NCI-H2029 (cell line): ENCODE results near the gene RCE1.

Source experiments
- DNase-seq: peaks from one replicate; lab custom pipeline; 2025; lab: John Stamatoyannopoulos, UW

The RCE1 gene

DNA sequence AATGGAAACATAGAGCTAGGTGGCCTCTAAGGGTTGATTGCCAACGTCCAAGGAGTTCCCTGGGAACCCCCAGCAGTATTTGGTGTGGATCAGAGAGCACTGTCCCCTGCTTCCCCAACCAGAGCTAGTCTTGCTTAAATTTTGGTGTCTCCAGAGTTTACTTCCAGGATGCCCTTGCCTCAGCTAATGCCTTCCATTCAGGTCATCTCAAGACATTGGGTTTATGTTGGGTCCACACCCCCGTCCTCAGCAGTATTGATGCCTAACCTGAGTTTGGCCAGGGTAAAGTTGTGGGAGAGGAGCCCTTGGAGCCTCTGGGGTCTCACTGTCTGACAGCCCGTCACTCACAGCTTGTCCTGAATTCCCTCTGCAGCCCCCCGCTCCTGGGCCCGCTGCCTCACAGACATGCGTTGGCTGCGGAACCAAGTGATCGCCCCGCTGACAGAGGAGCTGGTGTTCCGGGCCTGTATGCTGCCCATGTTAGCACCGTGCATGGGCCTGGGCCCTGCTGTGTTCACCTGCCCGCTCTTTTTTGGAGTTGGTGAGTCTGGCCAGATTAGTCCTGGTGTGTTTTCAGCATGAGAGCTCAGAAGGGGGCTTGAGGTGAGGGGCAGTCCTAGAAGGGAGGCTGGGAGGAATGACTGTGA, 1.4 kb downstream of the RCE1 start:
- no peak for DNase-seq

DNA sequence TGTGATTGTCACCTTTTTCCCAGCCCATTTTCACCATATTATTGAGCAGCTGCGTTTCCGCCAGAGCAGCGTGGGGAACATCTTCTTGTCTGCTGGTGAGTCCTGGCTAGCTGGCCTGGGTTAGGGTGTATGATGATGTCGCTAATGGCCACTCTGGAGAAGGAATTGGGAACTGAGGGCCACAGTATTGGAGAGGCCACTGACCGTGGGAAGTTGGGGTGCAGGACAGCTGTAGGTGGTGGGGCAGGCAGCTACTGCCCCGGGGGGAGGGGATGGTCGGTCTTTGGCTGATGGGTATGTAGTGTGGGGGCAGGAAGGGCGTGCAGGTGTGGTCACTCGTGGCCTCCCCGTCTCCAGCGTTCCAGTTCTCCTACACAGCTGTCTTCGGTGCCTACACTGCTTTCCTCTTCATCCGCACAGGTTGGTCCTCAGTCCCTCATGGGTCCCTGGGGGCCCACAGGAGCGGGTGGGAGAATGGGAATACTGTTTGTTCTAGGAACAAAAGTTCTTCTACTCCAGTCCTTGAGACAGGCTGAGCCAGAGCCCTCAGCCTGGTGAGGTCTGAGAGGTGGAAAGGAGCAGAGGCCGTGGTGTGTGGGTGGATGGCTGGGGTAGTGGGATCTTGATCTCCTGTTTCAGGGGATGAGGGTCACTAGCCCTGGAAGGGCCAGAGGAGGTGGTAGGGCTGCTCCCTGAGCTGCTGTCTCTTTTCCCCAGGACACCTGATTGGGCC, 2.1 kb downstream of the RCE1 start:
- DNase-seq: no peak

DNA sequence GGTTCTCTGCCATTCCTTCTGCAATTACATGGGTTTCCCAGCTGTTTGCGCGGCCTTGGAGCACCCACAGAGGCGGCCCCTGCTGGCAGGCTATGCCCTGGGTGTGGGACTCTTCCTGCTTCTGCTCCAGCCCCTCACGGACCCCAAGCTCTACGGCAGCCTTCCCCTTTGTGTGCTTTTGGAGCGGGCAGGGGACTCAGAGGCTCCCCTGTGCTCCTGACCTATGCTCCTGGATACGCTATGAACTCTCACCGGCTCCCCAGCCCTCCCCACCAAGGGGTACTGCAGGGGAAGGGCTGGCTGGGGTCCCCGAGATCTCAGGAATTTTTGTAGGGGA, 2.6 kb downstream of the RCE1 start:
- no peak for DNase-seq

DNA sequence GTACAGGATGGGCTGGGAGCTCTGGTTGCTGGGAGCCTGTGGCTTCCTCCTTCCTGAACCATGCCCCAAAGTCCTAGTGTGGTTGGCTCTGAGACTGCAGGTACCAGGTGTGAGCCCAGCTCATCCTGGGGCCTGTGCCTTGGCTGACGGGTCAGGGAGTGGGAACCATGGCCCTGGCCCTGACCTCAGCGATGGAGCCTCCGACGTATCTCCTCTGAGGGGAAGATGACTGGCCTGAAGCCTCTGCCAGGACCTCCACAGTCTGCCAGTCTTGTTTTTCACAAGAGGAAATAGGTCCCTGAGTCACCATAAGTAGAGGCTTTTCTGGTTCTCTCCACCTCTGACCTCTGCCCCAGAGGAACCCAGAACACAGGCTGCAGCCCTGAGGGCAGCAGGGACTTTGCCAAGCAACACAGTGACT, 3.4 kb downstream of the RCE1 start:
- no peak for DNase-seq

DNA sequence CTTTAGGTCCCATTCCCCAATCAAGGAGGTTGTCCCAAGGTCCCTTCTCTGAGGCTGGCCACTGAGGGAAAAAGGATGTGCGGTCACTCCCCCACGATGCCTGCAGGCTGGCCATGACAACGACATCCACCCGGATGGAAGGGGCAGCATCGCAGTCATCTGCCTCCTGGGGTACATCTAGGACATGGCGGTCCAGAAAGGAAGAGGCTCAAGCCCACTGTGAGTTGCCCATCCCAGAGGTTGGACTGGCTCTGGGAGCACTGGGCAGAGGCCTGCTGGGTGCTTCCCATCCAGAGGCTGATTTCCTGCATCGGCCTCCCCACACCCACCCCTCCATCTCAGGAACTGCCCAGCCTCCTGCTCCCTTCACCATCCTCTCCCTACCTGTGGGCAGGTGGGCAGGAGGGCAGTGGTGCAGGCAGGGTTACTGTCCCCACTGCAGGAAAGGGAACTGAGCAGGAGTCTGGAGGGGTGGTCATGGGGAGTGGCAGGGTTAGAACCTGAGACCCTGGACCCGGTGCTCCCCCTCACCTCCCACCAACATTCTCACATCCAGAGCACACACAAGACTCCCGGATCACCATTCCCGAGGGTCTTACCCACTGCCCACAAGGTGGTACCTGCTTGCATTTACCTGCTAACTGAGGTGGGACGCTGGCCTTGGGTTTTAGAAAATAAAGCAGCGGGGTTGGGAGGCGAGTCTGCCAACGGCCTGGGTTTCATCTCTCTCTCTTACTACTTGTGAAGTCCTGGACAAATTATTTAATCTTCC, 4.4 kb downstream of the RCE1 start:
- no peak for DNase-seq

DNA sequence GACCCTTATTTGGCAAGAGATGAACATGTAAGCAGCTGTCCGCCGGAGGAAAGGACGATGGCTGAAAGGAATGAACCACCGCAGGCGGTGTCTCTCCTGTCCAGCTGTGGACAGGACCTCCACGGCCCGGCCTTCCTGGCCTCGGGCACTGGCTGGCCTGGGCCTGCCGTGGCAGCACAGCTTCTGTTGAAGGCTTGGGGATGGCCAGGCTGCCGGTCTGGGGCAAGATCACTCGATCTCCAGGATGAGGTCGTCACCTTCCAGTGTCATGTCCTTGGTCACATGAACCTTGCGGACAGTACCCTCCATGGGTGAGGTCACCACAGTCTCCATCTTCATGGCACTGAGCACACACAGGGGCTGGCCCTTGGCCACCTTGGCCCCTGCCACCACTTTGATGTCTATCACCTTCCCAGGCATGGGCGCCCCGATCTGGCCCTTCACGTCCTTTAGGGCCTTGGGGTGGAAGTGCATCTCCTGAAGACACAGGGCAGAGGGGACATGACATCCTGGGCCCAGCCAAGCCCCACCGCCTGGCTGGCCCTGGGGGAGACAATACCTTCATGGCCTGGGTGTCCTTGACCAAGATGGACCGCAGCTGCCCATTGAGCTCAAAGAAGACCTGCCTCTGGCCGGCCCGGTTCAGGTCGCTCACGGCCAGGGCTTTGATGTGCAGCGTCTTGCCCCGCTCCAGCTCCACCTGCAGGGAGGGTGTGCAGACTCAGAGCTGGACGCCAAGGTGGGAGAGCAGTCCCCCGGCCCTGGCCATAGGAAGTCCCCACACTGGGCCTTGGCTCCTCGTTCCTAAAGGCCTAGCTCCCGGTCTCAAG, 5.6 kb downstream of the RCE1 start:
- DNase-seq: no peak

DNA sequence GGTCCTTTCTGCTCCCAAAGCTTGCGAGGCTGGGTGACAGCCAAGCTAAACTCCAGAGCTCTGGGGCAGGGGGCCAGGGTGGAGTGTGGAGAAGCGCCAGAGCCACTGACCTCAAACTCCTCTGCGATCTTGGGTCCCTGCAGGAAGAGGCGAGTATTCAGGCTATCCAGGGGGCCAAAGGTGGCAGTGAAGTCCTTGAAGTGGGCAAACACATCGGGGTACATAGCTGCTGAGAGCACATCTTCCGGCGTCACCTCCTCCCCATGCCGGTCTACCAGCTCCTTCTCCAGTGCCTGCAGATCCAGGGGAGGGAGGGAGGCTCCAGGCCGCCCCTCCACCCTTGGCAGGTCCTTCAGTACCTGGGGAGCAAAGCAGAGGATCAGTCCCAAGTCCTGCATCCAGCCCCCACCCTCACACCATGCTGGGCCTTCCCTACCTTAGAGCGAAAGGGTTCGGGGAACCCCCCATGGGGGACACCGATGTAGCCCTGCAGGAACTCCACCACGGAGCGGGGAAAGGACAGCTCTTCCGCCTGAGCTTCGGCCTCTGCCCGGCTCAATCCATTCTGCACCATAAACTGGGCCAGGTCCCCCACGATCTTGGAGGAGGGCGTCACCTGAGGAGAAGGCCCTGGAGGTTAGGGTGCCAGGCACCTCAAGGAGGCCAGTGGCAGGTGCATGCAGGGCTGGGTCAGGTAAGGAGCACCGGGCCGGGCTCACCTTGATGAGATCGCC, 6.4 kb downstream of the RCE1 start:
- no peak for DNase-seq

DNA sequence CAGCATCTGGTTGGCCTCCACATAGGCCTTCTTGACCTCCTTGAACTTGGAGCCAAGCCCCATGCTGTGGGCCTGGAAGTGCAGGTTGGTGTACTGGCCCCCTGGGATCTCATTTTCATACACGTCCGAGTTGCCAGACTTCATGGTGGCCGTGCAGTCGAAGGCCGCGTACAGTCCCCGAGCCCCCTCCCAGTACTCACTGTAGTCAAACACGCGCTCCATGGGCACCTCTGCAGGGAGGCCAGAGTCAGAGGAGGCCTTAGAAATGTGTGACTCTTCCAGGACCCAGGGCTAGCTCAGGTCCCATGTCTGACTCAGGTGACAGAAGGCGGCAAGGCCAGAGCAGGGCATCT, 7.0 kb downstream of the RCE1 start:
- DNase-seq: no peak

DNA sequence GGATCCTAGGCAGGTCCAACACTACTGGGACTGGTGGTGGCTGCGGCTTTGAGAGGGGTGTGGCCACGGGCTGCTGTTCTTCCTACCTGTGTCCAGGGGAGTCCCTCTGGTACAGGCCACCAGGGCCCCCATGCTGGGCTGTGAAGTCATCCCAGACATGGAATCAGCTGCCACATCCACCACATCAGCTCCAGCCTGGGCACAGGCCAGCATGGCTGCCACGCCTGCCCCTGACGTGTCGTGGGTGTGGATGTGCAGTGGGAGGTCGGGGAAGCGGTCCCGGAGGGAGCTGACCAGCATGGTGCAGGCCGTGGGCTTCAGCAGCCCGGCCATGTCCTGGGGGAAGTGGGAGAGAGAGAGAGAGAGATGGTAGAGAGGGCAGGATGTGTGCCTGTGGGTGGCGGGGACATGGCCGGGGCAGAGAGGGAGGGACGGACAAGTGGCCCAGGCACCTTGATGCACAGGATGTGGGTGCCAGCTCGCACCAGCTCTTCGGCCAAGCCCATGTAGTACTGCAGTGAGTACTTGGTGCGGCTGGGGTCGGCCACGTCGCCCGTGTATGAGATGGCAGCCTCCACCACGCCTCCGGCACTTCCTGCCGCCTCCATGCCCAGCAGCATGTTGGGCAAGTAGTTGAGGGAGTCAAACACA, 7.5 kb downstream of the RCE1 start:
- DNase-seq: no peak

DNA sequence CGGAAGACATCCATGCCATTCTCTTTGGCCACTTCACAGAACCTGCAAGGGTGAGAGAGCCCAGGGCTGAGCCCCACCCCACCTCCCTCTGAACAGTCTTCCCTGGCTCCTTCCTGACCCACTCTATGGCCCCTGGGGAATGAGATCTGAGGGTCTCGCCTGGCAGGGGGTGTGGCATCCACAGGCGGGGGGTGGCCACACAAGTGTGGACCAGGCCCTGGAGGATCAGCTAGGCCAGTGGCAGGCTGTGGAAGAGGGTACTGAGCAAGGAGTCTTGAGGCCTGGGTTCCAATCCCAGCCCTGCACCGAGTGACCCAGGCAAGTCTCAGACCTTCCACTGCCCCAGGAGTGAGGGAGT, 8.0 kb downstream of the RCE1 start:
- no peak for DNase-seq

DNA sequence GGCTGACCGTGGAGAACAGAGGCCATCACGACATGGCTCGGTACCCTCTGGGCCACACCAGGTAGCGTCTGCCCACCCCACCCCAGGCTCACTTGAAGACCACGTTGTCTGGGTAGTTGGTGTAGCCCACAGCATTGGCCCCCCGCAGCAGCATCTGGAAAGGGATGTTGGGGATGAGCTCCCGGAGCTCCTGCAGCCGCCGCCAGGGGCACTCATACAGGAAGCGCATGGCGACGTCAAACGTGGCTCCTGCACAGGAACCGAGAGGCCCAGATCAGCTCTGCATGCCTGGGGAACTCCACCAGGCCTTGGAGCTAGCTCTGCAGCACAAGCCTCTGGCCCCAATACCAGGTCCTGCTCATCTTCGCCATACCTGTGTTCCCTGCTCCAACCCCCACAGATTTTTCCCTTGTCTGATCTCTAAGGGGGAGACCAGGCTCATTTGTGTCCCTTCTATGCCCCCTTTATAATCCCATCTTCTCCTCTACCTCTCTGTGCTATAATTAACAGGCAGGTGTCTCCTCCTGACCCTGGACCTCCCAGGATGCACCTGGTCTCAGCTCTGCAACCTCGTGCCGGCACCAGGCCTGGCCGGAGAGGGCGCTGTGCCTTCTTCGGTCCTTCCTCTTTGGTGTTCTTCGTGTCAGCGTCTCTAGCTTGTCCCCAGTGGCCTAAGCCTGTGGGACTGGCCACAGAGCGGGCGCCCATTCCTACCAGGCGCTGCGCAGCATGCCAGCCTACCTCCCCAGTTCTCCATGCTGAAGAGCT, 8.6 kb downstream of the RCE1 start:
- no peak for DNase-seq

DNA sequence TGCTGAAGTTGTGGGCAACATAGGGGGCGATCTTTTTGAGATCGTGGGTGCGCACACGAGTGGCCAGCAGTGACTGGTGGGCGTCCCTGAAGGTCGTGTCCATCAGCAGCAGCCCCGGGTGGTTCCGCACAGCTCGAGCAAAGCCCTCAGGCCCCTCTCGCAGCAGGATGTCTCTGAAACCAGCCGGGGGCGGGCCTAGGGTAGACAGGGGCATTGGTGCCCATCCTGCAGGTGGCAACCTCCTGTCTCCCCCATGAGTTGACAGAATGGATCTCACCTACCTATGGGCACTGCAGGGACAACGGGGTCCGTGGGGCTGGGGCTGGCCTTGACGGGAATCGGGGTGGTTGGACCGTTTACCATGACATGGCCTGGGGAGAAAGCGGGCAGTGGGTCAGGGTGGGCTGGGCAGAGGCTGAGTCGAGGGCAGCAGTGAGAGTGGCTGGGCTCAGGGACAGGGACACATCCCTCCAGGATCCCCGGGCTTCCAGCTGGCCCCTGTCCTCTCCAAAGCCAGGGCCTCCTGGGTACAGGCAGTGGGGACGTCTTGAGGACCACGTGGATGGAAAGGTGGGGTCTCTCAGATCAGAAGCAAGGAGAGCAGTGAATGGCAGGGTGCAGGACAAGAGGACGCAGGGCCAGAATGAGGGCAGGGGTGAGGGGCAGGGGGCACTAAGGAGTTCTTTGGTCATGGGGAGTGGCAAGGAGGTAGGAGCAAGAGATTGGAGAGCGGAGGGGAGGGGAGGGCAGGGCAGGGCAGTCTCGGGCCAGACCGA, 9.4 kb downstream of the RCE1 start:
- DNase-seq: no peak

DNA sequence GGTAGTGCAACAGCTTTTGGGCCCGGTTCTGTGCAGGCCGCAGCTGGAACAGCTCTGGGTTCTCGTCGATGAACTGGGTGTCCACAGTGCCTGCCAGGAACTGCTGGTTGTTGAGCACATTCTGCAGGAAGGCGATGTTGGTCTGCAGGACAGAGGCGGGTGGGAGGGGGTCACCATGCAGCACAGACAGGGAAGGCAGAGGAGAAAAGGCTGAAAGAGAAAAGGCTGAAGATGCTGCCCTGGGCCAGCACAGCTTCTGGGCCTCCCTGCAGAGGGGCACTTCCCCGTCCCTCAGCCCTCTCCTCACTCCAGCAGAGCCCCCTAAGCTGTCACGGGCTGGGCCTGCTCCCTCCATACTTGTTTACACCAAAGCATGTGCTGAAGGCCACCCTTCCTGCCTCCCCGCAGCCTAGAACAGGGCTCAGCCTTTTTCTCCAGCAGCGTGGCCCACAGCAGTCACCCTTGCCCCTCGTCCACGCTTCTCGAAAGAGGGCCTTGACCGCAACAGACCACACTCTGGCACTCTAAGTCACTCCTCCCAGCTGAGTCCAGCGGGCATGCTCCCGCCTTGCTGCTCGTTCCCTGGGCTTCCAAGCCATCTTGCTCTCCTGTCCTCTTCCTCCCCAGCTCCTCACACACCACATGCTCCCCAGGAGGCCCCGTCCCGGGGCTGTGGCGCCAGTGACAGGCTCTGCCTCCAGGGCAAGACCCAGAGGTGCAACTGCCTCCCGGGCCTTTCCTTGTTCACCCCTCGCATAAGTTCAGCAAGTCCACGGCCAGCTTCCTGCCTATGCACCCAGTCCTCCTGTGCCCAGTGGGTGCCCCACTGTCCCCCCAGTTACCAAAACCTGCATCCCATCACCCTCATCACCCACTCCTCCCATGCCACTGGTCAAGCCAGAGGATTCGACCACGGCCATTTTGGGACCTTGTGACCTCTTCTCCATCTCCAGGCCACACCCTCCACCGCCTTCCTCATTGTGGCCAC, 10.3 kb downstream of the RCE1 start:
- DNase-seq: no peak

DNA sequence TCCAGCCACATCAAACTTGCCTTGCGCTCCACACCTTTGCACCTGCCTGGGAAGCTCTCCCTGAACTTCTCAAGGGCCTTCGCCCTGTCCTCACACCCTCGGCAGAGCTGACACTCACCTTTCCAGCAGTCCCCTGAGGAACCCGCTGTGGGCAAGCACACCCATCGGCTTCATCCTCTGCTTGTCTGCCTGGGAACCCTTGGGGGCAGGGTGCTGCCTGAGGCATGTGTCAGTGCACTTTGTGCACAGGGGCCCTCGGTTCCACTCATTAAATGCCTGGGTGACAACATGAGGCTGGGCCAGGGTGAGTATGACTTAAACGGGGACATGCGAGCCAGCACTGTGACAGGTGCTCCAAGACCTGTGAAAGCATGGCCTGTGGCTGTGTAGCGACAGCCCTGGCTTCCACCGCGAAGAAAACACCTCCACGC, 11.0 kb downstream of the RCE1 start:
- DNase-seq: no peak

DNA sequence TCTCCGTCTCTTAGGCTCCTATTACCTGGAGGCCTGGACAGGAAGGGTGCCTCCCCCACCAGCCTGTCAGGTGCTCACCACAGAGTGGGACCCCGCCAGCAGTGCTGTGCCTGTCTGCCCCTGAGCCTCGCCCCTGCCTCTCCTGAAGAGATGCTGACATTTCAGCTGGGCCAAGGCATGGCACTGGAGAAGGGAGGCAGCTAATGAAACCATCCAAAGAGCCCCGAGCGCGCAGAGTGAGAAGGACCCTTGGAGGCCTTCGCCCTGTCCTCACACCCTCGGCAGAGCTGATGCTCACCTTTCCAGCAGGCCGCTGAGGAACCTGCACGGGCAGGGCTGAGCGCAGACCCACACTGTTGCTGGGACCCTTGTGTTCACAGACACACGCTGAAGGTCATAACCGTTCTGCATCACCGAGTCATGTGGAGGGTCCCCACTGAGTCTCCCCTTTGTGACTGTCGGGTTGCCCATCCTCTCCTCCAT, 11.5 kb downstream of the RCE1 start:
- DNase-seq: no peak

DNA sequence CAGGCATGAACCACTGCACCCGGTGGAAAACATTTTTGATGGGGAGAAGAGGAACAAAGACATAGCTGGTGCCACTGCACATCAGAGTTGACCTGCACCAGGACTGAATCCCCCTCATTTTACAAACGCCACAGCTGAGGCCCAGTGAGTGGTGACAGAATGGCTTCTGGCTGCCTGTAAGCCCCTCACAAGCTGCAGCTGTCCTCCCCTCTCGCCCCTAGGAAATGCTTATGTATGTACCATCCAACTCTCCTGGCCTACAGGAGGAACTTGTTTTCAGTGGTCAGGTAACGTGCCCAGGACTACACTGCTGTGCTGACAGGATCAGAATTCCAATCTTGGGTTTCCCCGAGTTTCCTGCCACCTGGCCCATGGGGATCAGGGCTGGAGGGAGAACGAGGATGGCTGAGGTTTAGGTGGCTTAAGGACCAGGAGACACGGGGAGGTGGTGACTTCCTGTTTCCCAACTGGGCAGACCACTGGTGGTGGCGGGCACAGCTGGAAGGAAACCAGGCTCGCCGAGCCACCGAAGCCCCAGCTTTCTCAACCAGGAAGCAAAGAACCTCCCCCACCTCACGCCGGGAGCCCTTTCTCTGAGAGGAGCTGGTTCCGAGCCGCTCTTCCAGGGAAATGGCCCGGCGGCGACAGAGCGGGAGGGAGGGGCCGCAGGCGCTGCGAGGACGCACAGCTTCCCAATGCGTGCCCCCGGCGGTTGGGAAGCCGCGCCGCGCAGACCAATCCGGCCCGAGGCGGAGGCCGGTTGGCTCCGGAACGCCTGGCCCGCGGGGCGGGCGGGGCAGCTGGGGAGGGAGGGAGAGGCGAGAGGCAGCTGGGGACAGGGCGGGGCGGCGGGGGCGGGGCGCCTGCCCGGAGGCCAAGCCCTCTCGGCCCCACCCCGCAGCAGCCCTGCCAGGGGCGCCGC, 12.6 kb downstream of the RCE1 start:
- peak; percentile 91 for DNase-seq
